Activated CD4-positive, alpha-beta T cell treated with anti-CD3 and anti-CD28 coated beads, Interleukin-2, amount 10 ng/mL, durations not matched to agents 24 days and 14 days (primary cell): ENCODE results near the gene ACOX1. TPM values are rescaled to one million over a fixed set of nuclear protein-coding genes. Genes with fewer than 3 reads are reported as not detected.

ENCODE experiments used
- DNase-seq: peaks from one replicate; pipeline ENCODE4 v3.0.0; 2022
- H3K27ac Mint-ChIP-seq: one replicate; pipeline ENCODE4 v1.8.0; 2022; ENCODE audit warnings: mild to moderate bottlenecking, mixed read lengths
- H3K27me3 Mint-ChIP-seq: one replicate; pipeline ENCODE4 v1.8.0; 2022; ENCODE audit warnings: mixed read lengths
- H3K36me3 Mint-ChIP-seq: one replicate; pipeline ENCODE4 v1.8.0; 2022; ENCODE audit warnings: low read depth, mild to moderate bottlenecking, mixed read lengths
- H3K4me1 Mint-ChIP-seq: one replicate; pipeline ENCODE4 v1.8.0; 2021; ENCODE audit warnings: mixed read lengths
- H3K4me3 Mint-ChIP-seq: one replicate; pipeline ENCODE4 v1.8.0; 2022; ENCODE audit warnings: mild to moderate bottlenecking, moderate library complexity, mixed read lengths
- H3K9me3 Mint-ChIP-seq: one replicate; pipeline ENCODE4 v1.8.0; 2021; ENCODE audit warnings: mixed read lengths
- intact Hi-C: fragments of 100-400 bp; cut with micrococcal nuclease; formaldehyde crosslinking; loops from one replicate; pipeline ENCODE4 v1.15.1; 2023
- total RNA-seq: library from RNA; stranded (reverse); gene quantifications from 2 replicates; pipeline ENCODE4 v1.2.3, GENCODE V29; 2022

The ACOX1 gene
- total RNA-seq, 1 donor from 2014 or later, result 29.2 TPM

DNA sequence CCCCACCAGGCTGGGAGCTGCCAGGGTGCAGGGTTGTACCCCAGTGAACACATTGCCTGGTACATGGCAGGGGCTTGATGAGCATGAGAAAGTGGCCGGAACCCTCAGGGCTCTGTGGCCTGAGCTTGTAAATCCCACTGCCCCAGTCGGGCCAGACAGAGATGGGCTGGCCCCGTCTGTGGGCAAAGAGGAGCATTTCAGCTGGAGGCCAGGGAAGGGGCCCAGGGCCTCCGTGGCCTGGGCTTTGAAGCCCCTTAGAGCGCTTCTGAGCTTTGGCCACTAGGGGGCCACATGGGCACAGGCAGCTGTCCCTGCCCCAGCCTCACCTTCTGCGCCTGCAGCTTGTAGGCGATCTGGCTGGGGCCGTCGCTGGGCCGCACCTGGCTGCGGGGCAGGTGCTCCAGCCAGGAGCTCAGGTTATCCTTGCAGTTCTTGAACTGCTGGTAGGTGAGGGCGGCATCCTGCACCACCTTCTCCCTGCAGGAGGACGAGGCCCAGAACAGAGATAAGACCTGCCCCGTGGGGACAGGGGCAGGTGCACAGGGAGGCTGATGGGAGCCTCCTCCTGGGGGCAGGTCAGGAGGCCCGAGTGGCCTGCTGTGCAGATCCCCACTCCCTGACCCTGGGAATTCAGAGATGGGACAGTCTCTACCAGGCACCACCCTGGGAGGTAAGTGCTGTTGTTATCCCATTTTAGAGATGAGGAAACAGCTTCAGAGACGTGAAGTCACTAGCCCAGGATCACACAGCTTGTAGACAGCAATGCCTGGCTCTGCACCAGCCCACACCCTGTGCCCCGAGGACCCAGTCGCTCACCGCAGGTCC, 35.3 kb upstream of the ACOX1 start:
- Mint-ChIP-seq H3K9me3 (no peaks in the 10 kb centered on the region), H3K4me3 (no peak overlapping the region), H3K4me1 (peaks cover 4% of the 10 kb centered on the region), H3K36me3 (no peaks in the 10 kb centered on the region), H3K27ac (no peak overlapping the region), H3K27me3 (no peaks in the 10 kb centered on the region)
- peak; percentile 94 for DNase-seq
- intact Hi-C loops, result loop anchor here (1.0 to 5.0 kb wide), 3 partner anchors 63 to 284 kb away; partner anchors contain the start of genes EXOC7 and ZACN

GRCh38 chr17:76013377-76013932, 34.5 kb upstream of the ACOX1 start:
- intact Hi-C loops, result loop anchor here (5.0 kb wide), 1 partner anchor 64 kb away; the partner anchor contains the start of gene ZACN
- peak overlapping the region; percentile 22 for H3K27ac Mint-ChIP-seq
- H3K4me3 Mint-ChIP-seq, result no peak overlapping the region
- no peaks in the 10 kb centered on the region for H3K36me3 Mint-ChIP-seq
- H3K27me3 Mint-ChIP-seq, result no peaks in the 10 kb centered on the region
- peaks cover 4% of the 10 kb centered on the region for H3K4me1 Mint-ChIP-seq
- DNase-seq, result no peak
- H3K9me3 Mint-ChIP-seq, result no peaks in the 10 kb centered on the region

DNA sequence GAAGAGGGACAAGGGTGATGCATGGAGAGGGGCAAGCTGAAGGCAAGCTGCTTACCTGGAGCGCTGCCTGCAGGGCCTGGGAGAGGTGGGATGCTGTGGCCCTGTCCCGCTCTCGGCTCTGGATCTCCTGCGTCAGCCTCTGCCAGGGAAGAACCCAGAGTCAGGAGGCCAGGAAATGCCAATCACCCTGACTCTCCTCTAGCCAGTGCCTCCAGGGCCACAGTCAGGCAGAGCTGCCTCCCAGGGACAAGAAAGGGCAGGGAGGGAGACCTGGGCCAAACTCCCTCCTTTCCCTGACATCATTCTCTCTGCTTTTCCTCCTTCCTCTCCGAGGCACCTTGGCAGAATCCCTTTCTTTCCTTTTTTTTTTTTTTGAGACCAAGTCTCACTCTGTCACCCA, 33.0 kb upstream of the ACOX1 start:
- DNase-seq, result no peak
- Mint-ChIP-seq H3K27me3 (no peaks in the 10 kb centered on the region), H3K9me3 (no peaks in the 10 kb centered on the region), H3K4me3 (no peak overlapping the region), H3K4me1 (peaks cover 4% of the 10 kb centered on the region), H3K36me3 (no peaks in the 10 kb centered on the region), H3K27ac (no peak overlapping the region)
- intact Hi-C loops, result loop anchor here (5.0 kb wide), 1 partner anchor 65 kb away; the partner anchor contains the start of gene ZACN

DNA sequence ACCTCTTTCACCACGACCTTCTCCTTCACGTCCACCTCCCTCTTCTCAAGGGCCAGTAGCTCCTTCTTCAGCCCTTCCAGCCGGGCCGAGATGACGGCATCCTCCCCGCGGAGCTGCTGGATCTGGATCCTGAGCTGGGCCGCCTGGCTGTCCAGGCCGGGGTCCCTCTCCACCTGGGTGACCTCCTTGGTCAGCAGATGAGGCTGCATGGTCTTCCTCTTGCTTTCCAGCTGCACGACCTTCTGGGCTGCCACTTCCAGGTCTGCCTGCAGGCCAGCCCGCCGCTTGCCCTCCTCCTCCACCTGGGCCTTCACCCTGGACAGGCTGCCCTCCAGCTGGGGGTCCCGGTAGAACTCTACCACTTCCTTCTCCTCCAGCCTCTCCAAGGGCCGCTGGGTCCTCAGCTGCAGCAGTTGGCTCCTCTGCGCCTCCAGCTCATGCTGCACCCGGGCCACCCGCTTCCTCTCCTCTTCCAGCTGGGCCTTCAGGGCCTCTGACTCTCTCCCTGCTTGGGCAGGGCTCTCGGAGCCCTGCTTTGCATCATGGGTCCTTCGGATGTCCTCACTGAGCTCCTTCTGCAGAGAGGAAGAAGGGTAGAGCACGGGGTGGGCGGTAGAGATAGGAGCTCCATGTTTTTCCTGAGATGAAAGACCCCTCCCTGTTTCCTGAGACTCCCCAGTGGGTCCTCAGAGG, 31.1 kb upstream of the ACOX1 start:
- no peak overlapping the region for H3K27ac Mint-ChIP-seq
- H3K4me1 Mint-ChIP-seq, result peaks cover 10% of the 10 kb centered on the region
- no peaks in the 10 kb centered on the region for H3K36me3 Mint-ChIP-seq
- H3K4me3 Mint-ChIP-seq, result no peak overlapping the region
- H3K9me3 Mint-ChIP-seq, result no peaks in the 10 kb centered on the region
- no peaks in the 10 kb centered on the region for H3K27me3 Mint-ChIP-seq
- intact Hi-C loops, result loop anchor here (5.0 kb wide), 1 partner anchor 67 kb away; the partner anchor contains the start of gene ZACN
- DNase-seq, result no peak

DNA sequence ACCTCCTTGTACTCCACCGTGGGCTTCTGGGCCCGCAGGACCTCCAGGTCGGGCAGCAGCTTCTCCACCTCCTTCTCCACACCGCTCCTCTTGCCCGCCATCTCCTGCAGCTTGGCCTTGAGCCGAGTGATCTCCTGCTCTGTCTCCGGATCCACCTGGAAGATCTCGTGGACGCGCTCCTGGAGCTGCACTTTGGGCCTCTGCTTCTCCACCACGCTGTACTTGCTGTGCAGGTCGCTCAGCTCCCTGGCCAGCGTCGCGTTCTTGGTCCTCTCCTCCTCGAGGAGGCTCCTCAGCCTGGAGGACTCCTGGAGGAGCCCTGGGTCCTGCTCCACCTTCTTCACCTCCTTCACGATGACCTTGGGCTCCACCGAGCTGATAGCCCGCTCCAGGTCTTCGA, 30.5 kb upstream of the ACOX1 start:
- H3K4me1 Mint-ChIP-seq, result peaks cover 10% of the 10 kb centered on the region
- H3K27ac Mint-ChIP-seq, result no peak overlapping the region
- H3K4me3 Mint-ChIP-seq, result no peak overlapping the region
- H3K9me3 Mint-ChIP-seq, result no peaks in the 10 kb centered on the region
- no peaks in the 10 kb centered on the region for H3K36me3 Mint-ChIP-seq
- intact Hi-C loops, result no loop called here
- no peaks in the 10 kb centered on the region for H3K27me3 Mint-ChIP-seq
- no peak for DNase-seq

GRCh38 chr17:76008630-76009425, 29.9 kb upstream of the ACOX1 start:
- Mint-ChIP-seq H3K4me3 (no peak overlapping the region), H3K4me1 (peaks cover 5% of the 10 kb centered on the region), H3K9me3 (no peaks in the 10 kb centered on the region), H3K36me3 (no peaks in the 10 kb centered on the region), H3K27ac (no peak overlapping the region), H3K27me3 (no peaks in the 10 kb centered on the region)
- intact Hi-C loops, result no loop called here
- no peak for DNase-seq

- Mint-ChIP-seq H3K27me3 (no peaks in the 10 kb centered on the region), H3K4me1 (peaks cover 5% of the 10 kb centered on the region), H3K27ac (no peak overlapping the region), H3K4me3 (no peak overlapping the region), H3K36me3 (no peaks in the 10 kb centered on the region), H3K9me3 (no peaks in the 10 kb centered on the region)
- no peak for DNase-seq
- intact Hi-C loops, result no loop called here
These were observed 29.2 kb upstream of the ACOX1 start for GRCh38 chr17:76008208-76008607.

DNA sequence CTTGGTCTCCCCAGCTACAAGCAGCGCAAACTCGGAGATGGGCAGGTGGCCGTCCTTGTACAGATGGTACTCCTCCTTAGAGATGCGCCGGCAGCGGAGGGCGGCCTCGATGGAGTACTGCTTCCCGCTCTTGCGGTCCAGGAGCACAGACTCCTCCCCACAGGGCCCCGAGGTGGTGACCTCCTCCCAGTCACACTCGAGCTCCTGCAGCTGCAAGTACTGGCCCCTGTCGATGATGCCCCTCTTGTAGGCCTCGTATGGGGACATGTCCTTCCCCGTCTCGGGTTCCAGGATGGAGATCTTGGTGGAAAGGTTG, 28.8 kb upstream of the ACOX1 start:
- Mint-ChIP-seq H3K36me3 (no peaks in the 10 kb centered on the region), H3K4me3 (no peak overlapping the region), H3K9me3 (no peaks in the 10 kb centered on the region), H3K27ac (no peak overlapping the region), H3K27me3 (no peaks in the 10 kb centered on the region), H3K4me1 (peaks cover 5% of the 10 kb centered on the region)
- DNase-seq, result no peak
- intact Hi-C loops, result no loop called here

- Mint-ChIP-seq H3K9me3 (no peaks in the 10 kb centered on the region), H3K27me3 (no peaks in the 10 kb centered on the region), H3K4me3 (no peak overlapping the region), H3K27ac (no peak overlapping the region), H3K36me3 (peaks cover 2% of the 10 kb centered on the region), H3K4me1 (peaks cover 5% of the 10 kb centered on the region)
- intact Hi-C loops, result no loop called here
- DNase-seq, result no peak
These were observed 28.3 kb upstream of the ACOX1 start for GRCh38 chr17:76007131-76007849.

- H3K27ac Mint-ChIP-seq, result peak overlapping the region; percentile 34
- peaks cover 2% of the 10 kb centered on the region for H3K36me3 Mint-ChIP-seq
- H3K4me1 Mint-ChIP-seq, result peaks cover 5% of the 10 kb centered on the region
- intact Hi-C loops, result loop anchor here (1.0 kb wide), 1 partner anchor 100 kb away; no protein-coding TSS in a partner anchor
- no peak overlapping the region for H3K4me3 Mint-ChIP-seq
- DNase-seq, result peak; percentile 96
- H3K27me3 Mint-ChIP-seq, result no peaks in the 10 kb centered on the region
- no peaks in the 10 kb centered on the region for H3K9me3 Mint-ChIP-seq
These were observed 26.5 kb upstream of the ACOX1 start for GRCh38 chr17:76005263-76006149.

DNA sequence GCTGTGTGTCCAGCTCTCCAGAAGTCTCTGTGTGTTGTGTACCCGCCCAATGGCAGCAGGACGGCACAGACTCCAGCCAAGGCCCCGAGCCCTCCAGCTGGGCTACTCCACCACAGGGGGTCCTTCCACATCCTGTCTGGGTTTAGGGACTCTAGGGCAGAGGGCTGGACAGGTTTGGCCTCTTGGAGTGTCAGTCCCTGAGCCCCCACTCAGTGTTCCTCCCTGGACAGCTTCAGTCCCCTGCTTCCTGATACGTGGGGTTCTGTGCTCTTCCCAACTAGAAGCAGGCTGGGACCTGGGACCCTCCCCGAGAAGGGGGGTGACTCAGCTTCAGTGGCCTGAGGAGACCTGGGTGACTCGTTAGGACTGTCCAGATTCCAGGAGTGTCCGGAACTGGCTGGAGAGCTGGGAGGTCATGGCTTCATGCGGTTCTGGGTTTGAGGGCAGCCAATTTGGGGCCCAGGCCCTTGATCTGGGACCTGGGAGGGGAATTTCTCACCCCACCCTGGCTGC, 25.8 kb upstream of the ACOX1 start:
- Mint-ChIP-seq H3K4me1 (peaks cover 5% of the 10 kb centered on the region), H3K9me3 (no peaks in the 10 kb centered on the region), H3K36me3 (peaks cover 2% of the 10 kb centered on the region), H3K27ac (no peak overlapping the region), H3K27me3 (no peaks in the 10 kb centered on the region), H3K4me3 (no peak overlapping the region)
- intact Hi-C loops, result loop anchor here (1.0 kb wide), 1 partner anchor 100 kb away; no protein-coding TSS in a partner anchor
- DNase-seq, result no peak

GRCh38 chr17:76003915-76004314, 24.9 kb upstream of the ACOX1 start:
- H3K27ac Mint-ChIP-seq, result no peak overlapping the region
- intact Hi-C loops, result no loop called here
- no peaks in the 10 kb centered on the region for H3K9me3 Mint-ChIP-seq
- no peak overlapping the region for H3K4me3 Mint-ChIP-seq
- H3K36me3 Mint-ChIP-seq, result peaks cover 2% of the 10 kb centered on the region
- H3K4me1 Mint-ChIP-seq, result peaks cover 5% of the 10 kb centered on the region
- H3K27me3 Mint-ChIP-seq, result no peaks in the 10 kb centered on the region
- no peak for DNase-seq
